H9 (cell line): ENCODE results near the gene YPEL3. TPM values are rescaled to one million over a fixed set of nuclear protein-coding genes. Genes with fewer than 3 reads are reported as not detected.
A peak's percentile ranks its signal among the peaks of the same experiment; 100 is the strongest.

ENCODE experiments used
- DNase-seq: peaks from one replicate; pipeline ENCODE4 v3.0.0-alpha.2; 2017
- H2AFZ ChIP-seq: one replicate; pipeline ENCODE4 v1.6.1; 2013; ENCODE audit warnings: mild to moderate bottlenecking, low read length, control low read depth, moderate library complexity
- H2AK5ac ChIP-seq: 2 replicates; pipeline ENCODE4 v1.6.1; 2013; ENCODE audit warnings: low read length, control low read depth, mixed read lengths; ENCODE audit not compliant: insufficient read length
- H2BK120ac ChIP-seq: one replicate; pipeline ENCODE4 v1.6.1; 2013; ENCODE audit warnings: low read depth, mild to moderate bottlenecking, low read length, control low read depth, inconsistent platforms; ENCODE audit not compliant: poor library complexity, severe bottlenecking
- H2BK12ac ChIP-seq: 2 replicates; pipeline ENCODE4 v1.6.1; 2013; ENCODE audit warnings: low read length, control low read depth, mixed read lengths, low read depth; ENCODE audit not compliant: insufficient read length
- H2BK15ac ChIP-seq: 2 replicates; pipeline ENCODE4 v1.6.1; 2013; ENCODE audit warnings: low read depth, low read length, control low read depth
- H2BK20ac ChIP-seq: one replicate; pipeline ENCODE4 v1.6.1; 2013; ENCODE audit warnings: low read depth, mild to moderate bottlenecking, low read length, control low read depth, inconsistent platforms; ENCODE audit not compliant: poor library complexity, severe bottlenecking
- H2BK5ac ChIP-seq: 2 replicates; pipeline ENCODE4 v1.6.1; 2013; ENCODE audit warnings: low read length, control low read depth, mixed read lengths; ENCODE audit not compliant: insufficient read length
- H3K14ac ChIP-seq: 2 replicates; pipeline ENCODE4 v1.6.1; 2013; ENCODE audit warnings: low read length, control low read depth; ENCODE audit not compliant: insufficient read depth
- H3K18ac ChIP-seq: 2 replicates; pipeline ENCODE4 v1.6.1; 2013; ENCODE audit warnings: low read depth, mild to moderate bottlenecking, mixed read lengths, low read length, control low read depth; ENCODE audit not compliant: insufficient read length
- H3K23ac ChIP-seq: 2 replicates; pipeline ENCODE4 v1.6.1; 2013; ENCODE audit warnings: low read length, control low read depth, mixed read lengths, low read depth; ENCODE audit not compliant: insufficient read length
- H3K23me2 ChIP-seq: 2 replicates; pipeline ENCODE4 v1.6.1; 2013; ENCODE audit warnings: low read depth, mild to moderate bottlenecking, mixed read lengths, low read length, control low read depth; ENCODE audit not compliant: insufficient read length, poor library complexity, severe bottlenecking
- H3K27ac ChIP-seq: 2 replicates; pipeline ENCODE4 v1.5.1; 2013; ENCODE audit warnings: low read length, control low read depth, mixed read lengths, low read depth; ENCODE audit not compliant: insufficient read length
- H3K27me3 ChIP-seq: 2 replicates; pipeline ENCODE4 v1.6.1; 2013; ENCODE audit warnings: low read length, control low read depth, inconsistent platforms; ENCODE audit not compliant: insufficient read depth
- H3K4ac ChIP-seq: 2 replicates; pipeline ENCODE4 v1.6.1; 2013; ENCODE audit warnings: low read depth, mild to moderate bottlenecking, control low read depth, inconsistent platforms, low read length, moderate library complexity
- H3K4me1 ChIP-seq: 2 replicates; pipeline ENCODE4 v1.6.1; 2013; ENCODE audit warnings: low read length, control low read depth, inconsistent platforms; ENCODE audit not compliant: insufficient read depth
- H3K4me2 ChIP-seq: 2 replicates; pipeline ENCODE4 v1.6.1; 2013; ENCODE audit warnings: low read length, control low read depth, mixed read lengths; ENCODE audit not compliant: insufficient read length, insufficient read depth
- H3K56ac ChIP-seq: 2 replicates; pipeline ENCODE4 v1.6.1; 2013; ENCODE audit warnings: low read depth, mild to moderate bottlenecking, mixed read lengths, low read length, control low read depth; ENCODE audit not compliant: insufficient read length
- H3K79me1 ChIP-seq: 2 replicates; pipeline ENCODE4 v1.6.1; 2013; ENCODE audit warnings: low read depth, mild to moderate bottlenecking, moderate library complexity, low read length, control low read depth, inconsistent platforms; ENCODE audit not compliant: insufficient read depth, poor library complexity, severe bottlenecking
- H3K79me2 ChIP-seq: 2 replicates; pipeline ENCODE4 v1.6.1; 2013; ENCODE audit warnings: low read length, control low read depth, inconsistent platforms; ENCODE audit not compliant: insufficient read depth
- H3K9ac ChIP-seq: 2 replicates; pipeline ENCODE4 v1.6.1; 2013; ENCODE audit warnings: low read length, control low read depth, mixed read lengths; ENCODE audit not compliant: insufficient read length; ENCODE audit errors: extremely low read depth
- H3K9me3 ChIP-seq: one replicate; pipeline ENCODE4 v1.6.1; 2013; ENCODE audit warnings: low read depth, low read length, inconsistent platforms; ENCODE audit not compliant: control insufficient read depth
- H3T11ph ChIP-seq: one replicate; pipeline ENCODE4 v1.6.1; 2013; ENCODE audit warnings: mild to moderate bottlenecking, low read length, control low read depth, inconsistent platforms
- H4K20me1 ChIP-seq: one replicate; pipeline ENCODE4 v1.6.1; 2013; ENCODE audit not compliant: control insufficient read depth, insufficient read length, insufficient read depth
- H4K5ac ChIP-seq: 2 replicates; pipeline ENCODE4 v1.6.1; 2013; ENCODE audit warnings: low read depth, mild to moderate bottlenecking, mixed read lengths, low read length, control low read depth; ENCODE audit not compliant: insufficient read length
- H4K8ac ChIP-seq: replicated peaks from 2 replicates; pipeline ENCODE4 v1.6.1; 2013; ENCODE audit warnings: low read length, control low read depth, mixed read lengths, low read depth; ENCODE audit not compliant: insufficient read length
- H4K91ac ChIP-seq: 2 replicates; pipeline ENCODE4 v1.6.1; 2013; ENCODE audit warnings: low read depth, mild to moderate bottlenecking, moderate library complexity, mixed read lengths, low read length, control low read depth; ENCODE audit not compliant: insufficient read length
- H3K27ac Mint-ChIP-seq, 3 experiments: 2 replicates in 2 of 3; 3 replicates in 1 of 3; pipeline ENCODE4 v1.8.0; 2020 to 2021; ENCODE audit warnings: mixed read lengths in 3 of 3, mild to moderate bottlenecking in 1 of 3, moderate library complexity in 1 of 3
- H3K27me3 Mint-ChIP-seq: 2 replicates; pipeline ENCODE4 v1.8.0; 2021; ENCODE audit warnings: low read depth, mild to moderate bottlenecking, moderate library complexity, mixed read lengths
- H3K36me3 Mint-ChIP-seq, 3 experiments: 2 replicates in 2 of 3; 3 replicates in 1 of 3; pipeline ENCODE4 v1.8.0; 2020 to 2021; ENCODE audit warnings: low read depth in 3 of 3, mixed read lengths in 3 of 3; ENCODE audit not compliant: insufficient read depth in 1 of 3
- H3K4me1 Mint-ChIP-seq, 2 experiments: 2 replicates each; pipeline ENCODE4 v1.8.0; 2020; ENCODE audit warnings: mixed read lengths in 2 of 2
- H3K4me3 Mint-ChIP-seq, 2 experiments: 2 replicates in 1 of 2; 3 replicates in 1 of 2; pipeline ENCODE4 v1.8.0; 2020 to 2021; ENCODE audit warnings: mild to moderate bottlenecking in 2 of 2, mixed read lengths in 2 of 2, moderate library complexity in 1 of 2
- H3K9me3 Mint-ChIP-seq, 2 experiments: 2 replicates in 1 of 2; 3 replicates in 1 of 2; pipeline ENCODE4 v1.8.0; 2020; ENCODE audit warnings: mild to moderate bottlenecking in 2 of 2, mixed read lengths in 2 of 2, moderate library complexity in 1 of 2
- whole genome bisulfite sequencing: extraction: QIAGEN DNeasy Blood & Tissue Kit; methylation state at CpG from one replicate; pipeline ENCODE4 v1.1.7; 2013; ENCODE audit warnings: missing lambda C conversion rate, low lambda C conversion rate, mixed read lengths; ENCODE audit not compliant: insufficient read length; ENCODE audit errors: extremely low coverage; 5-methylcytosine and 5-hydroxymethylcytosine counted together
- total RNA-seq: library from RNA; stranded (reverse); gene quantifications from 2 replicates; pipeline ENCODE4 v1.2.1, GENCODE V29; 2021
- TF ChIP-seq, protein P1 (sequence below): fragments of 200-600 bp; sonication (generic); conservative IDR thresholded peaks from 3 replicates; pipeline ENCODE4 v1.8.0; 2021; ENCODE audit warnings: antibody characterized with exemption, mild to moderate bottlenecking

YPEL3 gene
- total RNA-seq, 1 experiment from 2014 or later, result 27.5 TPM

DNA sequence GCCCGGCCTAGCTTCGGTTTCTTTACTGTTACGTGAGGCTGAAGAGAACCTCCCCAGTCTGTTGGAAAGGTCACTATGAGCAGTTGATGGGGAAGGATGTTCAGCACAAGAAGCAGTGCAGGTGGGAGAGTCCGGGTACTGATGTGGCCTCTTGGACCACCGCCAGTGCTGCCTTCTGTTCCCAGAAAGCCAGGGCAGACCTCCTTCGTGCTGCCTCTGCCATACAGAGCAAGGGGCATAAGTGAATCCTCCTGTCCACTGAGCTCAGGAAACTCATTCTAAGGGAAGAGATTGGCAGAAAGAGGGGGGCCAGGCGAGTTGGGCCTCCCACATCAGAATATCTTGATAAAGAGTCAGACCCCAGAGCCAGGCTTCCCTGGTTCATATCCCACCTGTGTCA is 16.5 kb downstream of the YPEL3 start:
- DNase-seq, result no peak
- peaks cover 7% of the 10 kb centered on the region for H3K23me2 ChIP-seq
- no peak overlapping the region for H4K91ac ChIP-seq
- H2BK20ac ChIP-seq, result no peak overlapping the region
- Mint-ChIP-seq H3K9me3 (no peaks in the 10 kb centered on the region; a peak in 2 of 5 replicates), H3K27me3 (no peaks in the 10 kb centered on the region), H3K36me3 (peaks cover 54 to 71% (median 69%) of the 10 kb centered on the region in 3 experiments), H3K27ac (0 out of 7 replicates have a peak overlapping the region, but pooled peaks of 1 of the 3 experiments have one; percentile 23), H3K4me3 (no peak overlapping the region; a peak in 1 of 5 replicates), H3K4me1 (peaks cover 13 to 19% of the 10 kb centered on the region in 2 experiments)
- no peak overlapping the region for H3K18ac ChIP-seq
- TF ChIP-seq, protein P1, sequence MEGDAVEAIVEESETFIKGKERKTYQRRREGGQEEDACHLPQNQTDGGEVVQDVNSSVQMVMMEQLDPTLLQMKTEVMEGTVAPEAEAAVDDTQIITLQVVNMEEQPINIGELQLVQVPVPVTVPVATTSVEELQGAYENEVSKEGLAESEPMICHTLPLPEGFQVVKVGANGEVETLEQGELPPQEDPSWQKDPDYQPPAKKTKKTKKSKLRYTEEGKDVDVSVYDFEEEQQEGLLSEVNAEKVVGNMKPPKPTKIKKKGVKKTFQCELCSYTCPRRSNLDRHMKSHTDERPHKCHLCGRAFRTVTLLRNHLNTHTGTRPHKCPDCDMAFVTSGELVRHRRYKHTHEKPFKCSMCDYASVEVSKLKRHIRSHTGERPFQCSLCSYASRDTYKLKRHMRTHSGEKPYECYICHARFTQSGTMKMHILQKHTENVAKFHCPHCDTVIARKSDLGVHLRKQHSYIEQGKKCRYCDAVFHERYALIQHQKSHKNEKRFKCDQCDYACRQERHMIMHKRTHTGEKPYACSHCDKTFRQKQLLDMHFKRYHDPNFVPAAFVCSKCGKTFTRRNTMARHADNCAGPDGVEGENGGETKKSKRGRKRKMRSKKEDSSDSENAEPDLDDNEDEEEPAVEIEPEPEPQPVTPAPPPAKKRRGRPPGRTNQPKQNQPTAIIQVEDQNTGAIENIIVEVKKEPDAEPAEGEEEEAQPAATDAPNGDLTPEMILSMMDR, result no peak
- no peak overlapping the region for H3K4me2 ChIP-seq
- H3K79me1 ChIP-seq, result peaks cover 9% of the 10 kb centered on the region
- H3K23ac ChIP-seq, result no peak overlapping the region
- H3K79me2 ChIP-seq, result peaks cover 16% of the 10 kb centered on the region; the same call in 1 of the 2 replicates
- no peak overlapping the region for H3K27ac ChIP-seq
- no peak overlapping the region for H4K5ac ChIP-seq
- H4K20me1 ChIP-seq, result no peaks in the 10 kb centered on the region
- H2AFZ ChIP-seq, result no peak overlapping the region
- H3K14ac ChIP-seq, result no peak overlapping the region
- no peak overlapping the region for H3T11ph ChIP-seq
- no peak overlapping the region for H2AK5ac ChIP-seq
- no peak overlapping the region for H2BK15ac ChIP-seq
- H3K9ac ChIP-seq, result no peak overlapping the region
- H3K27me3 ChIP-seq, result no peaks in the 10 kb centered on the region
- WGBS, result no CpG with 5 or more reads among the region's 7 CpGs
- no peaks in the 10 kb centered on the region for H3K9me3 ChIP-seq
- H4K8ac ChIP-seq, result no peak overlapping the region
- H3K56ac ChIP-seq, result no peak overlapping the region
- no peak overlapping the region for H2BK5ac ChIP-seq
- no peak overlapping the region for H2BK12ac ChIP-seq
- no peak overlapping the region for H2BK120ac ChIP-seq
- H3K4ac ChIP-seq, result no peak overlapping the region
- H3K4me1 ChIP-seq, result no peaks in the 10 kb centered on the region
